Thyroid gland (tissue), 4 donors: Measurements from ENCODE around the gene GIGYF2. TPM values are rescaled to one million over a fixed set of nuclear protein-coding genes. Genes with fewer than 3 reads are reported as not detected.

ENCODE experiments used
- DNase-seq, 2 donors: peaks; one replicate each; pipeline ENCODE4 v3.0.0-alpha.2; 2019
- H3K27ac ChIP-seq, 3 donors: fragments of 200-600 bp; sonication (generic); 1 replicate in 2 of 3; 2 replicates in 1 of 3; pipeline ENCODE4 v1.5.1; 2016 to 2019; ENCODE audit warnings: mild to moderate bottlenecking in 1 of 3, moderate library complexity in 1 of 3
- H3K27me3 ChIP-seq: fragments of 200-600 bp; sonication (generic); one replicate; pipeline ENCODE4 v1.5.1; 2019
- H3K36me3 ChIP-seq, 2 donors: fragments of 200-600 bp; sonication (generic); one replicate each; pipeline ENCODE4 v1.5.1; 2016 to 2019
- H3K4me1 ChIP-seq, 2 donors: fragments of 200-600 bp; sonication (generic); one replicate each; pipeline ENCODE4 v1.5.1; 2017 to 2019
- H3K4me3 ChIP-seq, 3 donors: fragments of 200-600 bp; sonication (generic); replicated peaks in 1 of 3; 1 replicate in 2 of 3; 2 replicates in 1 of 3; pipeline ENCODE4 v1.5.1; 2016; ENCODE audit warnings: mild to moderate bottlenecking in 1 of 3
- H3K9me3 ChIP-seq: fragments of 200-600 bp; sonication (generic); one replicate; pipeline ENCODE4 v1.5.1; 2017
- CTCF ChIP-seq, 6 experiments: fragments of 200-600 bp in 3 of 6; fragments of 450-650 bp in 3 of 6; sonication (generic) in 3 of 6; IDR thresholded peaks; one replicate each; pipeline ENCODE4 v1.5.1; 2016 to 2019; ENCODE audit warnings: antibody characterized with exemption in 6 of 6, mild to moderate bottlenecking in 2 of 6, inconsistent platforms in 1 of 6, moderate library complexity in 1 of 6
- POLR2A ChIP-seq, 2 donors: fragments of 450-650 bp; IDR thresholded peaks; one replicate each; pipeline ENCODE4 v1.6.1; 2017; ENCODE audit warnings: antibody characterized with exemption in 2 of 2, mild to moderate bottlenecking in 2 of 2, moderate library complexity in 1 of 2
- WGBS, 2 donors: methylation state at CpG; one replicate each; pipeline ENCODE4 v1.1.5; 2017; 5-methylcytosine and 5-hydroxymethylcytosine counted together
- intact Hi-C: fragments of 100-400 bp; cut with DNase I; formaldehyde crosslinking; loops from one replicate; pipeline ENCODE4 v1.15.1; 2023
- total RNA-seq, 4 donors: library from RNA; depleted of rRNA; stranded (reverse); fragments of >200 nt; gene quantifications; one replicate each; pipeline ENCODE4 v1.2.3, GENCODE V29; 2016

GIGYF2 gene
- total RNA-seq, 4 donors from 2014 or later, result 88.7 to 138 (median 101) TPM

- intact Hi-C loops, result no loop called here
- Histone ChIP-seq H3K27ac (no peak overlapping the region), H3K4me3 (no peak overlapping the region), H3K27me3 (no peaks in the 10 kb centered on the region), H3K9me3 (no peaks in the 10 kb centered on the region), H3K4me1 (no peaks in the 10 kb centered on the region), H3K36me3 (no peaks in the 10 kb centered on the region)
- DNase-seq, result no peak
- TF ChIP-seq CTCF (IDR thresholded peaks at IDR 0.05) (no peak), POLR2A (IDR thresholded peaks at IDR 0.05) (no peak)
- 82 to 88% methylated on average over 16 to 24 of the region's 27 CpGs for WGBS, 2 donors
These were observed 187.6 kb downstream of the GIGYF2 start for GRCh38 chr2:232884549-232885263.

GRCh38 chr2:232885264-232885961 lies 188.3 kb downstream of the GIGYF2 start:
- H3K4me1 ChIP-seq, result no peaks in the 10 kb centered on the region
- no peak overlapping the region for H3K4me3 ChIP-seq
- intact Hi-C loops, result no loop called here
- no peaks in the 10 kb centered on the region for H3K36me3 ChIP-seq
- no peak overlapping the region for H3K27ac ChIP-seq
- H3K9me3 ChIP-seq, result no peaks in the 10 kb centered on the region
- no peak for DNase-seq
- no peak for TF ChIP-seq POLR2A (IDR thresholded peaks at IDR 0.05)
- no peak for TF ChIP-seq CTCF (IDR thresholded peaks at IDR 0.05)
- no peaks in the 10 kb centered on the region for H3K27me3 ChIP-seq
- WGBS, 2 donors, result 78 to 84% methylated on average over 16 to 19 of the region's 25 CpGs

GRCh38 chr2:232886176-232886575 lies 189.0 kb downstream of the GIGYF2 start:
- H3K4me3 ChIP-seq, result no peak overlapping the region
- no peaks in the 10 kb centered on the region for H3K27me3 ChIP-seq
- no peak for DNase-seq
- 88 to 89% methylated on average over 11 of the region's 11 CpGs for WGBS, 2 donors
- no peak overlapping the region for H3K27ac ChIP-seq
- intact Hi-C loops, result no loop called here
- no peaks in the 10 kb centered on the region for H3K9me3 ChIP-seq
- H3K36me3 ChIP-seq, result no peaks in the 10 kb centered on the region
- no peak for TF ChIP-seq POLR2A (IDR thresholded peaks at IDR 0.05)
- no peak for TF ChIP-seq CTCF (IDR thresholded peaks at IDR 0.05)
- H3K4me1 ChIP-seq, result peaks cover 2 to 3% of the 10 kb centered on the region in 2 donors

- H3K4me1 ChIP-seq, result peaks cover 3 to 4% of the 10 kb centered on the region in 2 donors
- no peaks in the 10 kb centered on the region for H3K36me3 ChIP-seq
- no peak overlapping the region for H3K27ac ChIP-seq
- H3K27me3 ChIP-seq, result no peaks in the 10 kb centered on the region
- 74 to 79% methylated on average over 7 of the region's 7 CpGs for WGBS, 2 donors
- no peak overlapping the region for H3K4me3 ChIP-seq
- TF ChIP-seq POLR2A (IDR thresholded peaks at IDR 0.05) (no peak), CTCF (IDR thresholded peaks at IDR 0.05) (no peak)
- DNase-seq, result no peak
- H3K9me3 ChIP-seq, result no peaks in the 10 kb centered on the region
- intact Hi-C loops, result no loop called here
These were observed 189.5 kb downstream of the GIGYF2 start for GRCh38 chr2:232886632-232887031.
